GM18519 (cell line): ENCODE results near the gene ARHGDIB.

ENCODE experiments used
- ATAC-seq: cut with Tn5 transposase; IDR thresholded peaks from one replicate; pipeline ENCODE4 v1.9.1; 2021; ENCODE audit warnings: mild to moderate bottlenecking, moderate library complexity; ENCODE audit not compliant: unreplicated experiment, low FRiP score

The ARHGDIB gene

GRCh38 chr12:14936224-14936861, 25.1 kb downstream of the ARHGDIB start:
- ATAC-seq, result no peak

GRCh38 chr12:14935031-14935430, 26.4 kb downstream of the ARHGDIB start:
- ATAC-seq, result no peak

GRCh38 chr12:14934511-14934910, 26.9 kb downstream of the ARHGDIB start:
- ATAC-seq, result no peak

GRCh38 chr12:14931791-14932560, 29.4 kb downstream of the ARHGDIB start:
- no peak for ATAC-seq

- no peak for ATAC-seq
Measured at GRCh38 chr12:14931359-14931758, 30.0 kb downstream of the ARHGDIB start.

- no peak for ATAC-seq
Measured at GRCh38 chr12:14930299-14930698, 31.1 kb downstream of the ARHGDIB start.

GRCh38 chr12:14928931-14929330, 32.5 kb downstream of the ARHGDIB start:
- no peak for ATAC-seq

GRCh38 chr12:14927267-14927666, 34.1 kb downstream of the ARHGDIB start:
- ATAC-seq, result no peak

GRCh38 chr12:14924541-14924940, 36.9 kb downstream of the ARHGDIB start:
- ATAC-seq, result no peak

- no peak for ATAC-seq
Measured at GRCh38 chr12:14923944-14924343, 37.5 kb downstream of the ARHGDIB start.

- ATAC-seq, result no peak
Measured at GRCh38 chr12:14921218-14921617, 40.2 kb downstream of the ARHGDIB start.

GRCh38 chr12:14920475-14921126, 40.8 kb downstream of the ARHGDIB start:
- ATAC-seq, result no peak

- no peak for ATAC-seq
Measured at GRCh38 chr12:14919455-14919854, 41.9 kb downstream of the ARHGDIB start.

GRCh38 chr12:14915736-14916135, 45.7 kb downstream of the ARHGDIB start:
- ATAC-seq, result no peak

GRCh38 chr12:14913381-14913781, 48.0 kb downstream of the ARHGDIB start:
- no peak for ATAC-seq

- ATAC-seq, result no peak
Measured at GRCh38 chr12:14911131-14911530, 50.3 kb downstream of the ARHGDIB start.

GRCh38 chr12:14910090-14910915, 51.1 kb downstream of the ARHGDIB start:
- no peak for ATAC-seq

- no peak for ATAC-seq
Measured at GRCh38 chr12:14907953-14908352, 53.4 kb downstream of the ARHGDIB start.

GRCh38 chr12:14906114-14906513, 55.3 kb downstream of the ARHGDIB start:
- ATAC-seq, result no peak

GRCh38 chr12:14905269-14906004, 56.0 kb downstream of the ARHGDIB start:
- ATAC-seq, result no peak
